H1 (cell line): ENCODE results near the gene ENDOG. TPM values are rescaled to one million over a fixed set of nuclear protein-coding genes. Genes with fewer than 3 reads are reported as not detected.
A peak's percentile ranks its signal among the peaks of the same experiment; 100 is the strongest.

Source experiments
- ATF2 ChIP-seq: IDR thresholded peaks from 2 replicates; pipeline ENCODE4 v1.6.1; 2012; ENCODE audit warnings: low read length, inconsistent platforms
- CHD7 ChIP-seq: fragments of 300-600 bp; sonication (generic); IDR thresholded peaks from 2 replicates; pipeline ENCODE4 v1.7.1; 2012; ENCODE audit warnings: low read length, moderate library complexity, mild to moderate bottlenecking, inconsistent platforms; ENCODE audit not compliant: insufficient replicate concordance
- FOSL1 ChIP-seq: IDR thresholded peaks from 2 replicates; pipeline ENCODE4 v1.6.1; 2011; ENCODE audit warnings: mild to moderate bottlenecking, low read depth, low read length, moderate library complexity; ENCODE audit not compliant: insufficient read depth
- GTF2F1 ChIP-seq: IDR thresholded peaks from 2 replicates; pipeline ENCODE4 v1.6.1; 2012; ENCODE audit warnings: low read depth, low read length, improper control_type of control experiment, borderline replicate concordance
- JUN ChIP-seq: IDR thresholded peaks from 2 replicates; pipeline ENCODE4 v1.6.1; 2011; ENCODE audit warnings: low read depth, mild to moderate bottlenecking, improper control_type of control experiment, low read length
- KDM4A ChIP-seq: IDR thresholded peaks from one replicate; pipeline ENCODE4 v1.7.1; 2012; ENCODE audit warnings: low read depth, mild to moderate bottlenecking, moderate library complexity, low read length, inconsistent platforms; ENCODE audit not compliant: severe bottlenecking
- SIN3A ChIP-seq, 2 experiments: IDR thresholded peaks in 1 of 2; conservative IDR thresholded peaks in 1 of 2; 2 replicates each; pipeline ENCODE4 v1.6.1; 2011 to 2012; ENCODE audit warnings: low read length in 2 of 2, improper control_type of control experiment in 1 of 2, low read depth in 1 of 2, mild to moderate bottlenecking in 1 of 2
- YY1 ChIP-seq: IDR thresholded peaks from 2 replicates; pipeline ENCODE4 v1.6.1; 2011; ENCODE audit warnings: low read depth, mild to moderate bottlenecking, low read length
- polyA plus RNA-seq, 7 experiments: library from polyadenylated mRNA; depleted of rRNA in 3 of 7; stranded (reverse) in 5 of 7; unstranded in 2 of 7; fragments of >200 nt in 5 of 7; fragments of 200-250 nt in 2 of 7; gene quantifications; 1 replicate in 5 of 7; 2 replicates in 1 of 7; 4 replicates in 1 of 7; pipeline versions ENCODE4 v1.2.1 to v1.2.3, GENCODE V29; 2011 to 2013; ENCODE audit warnings: missing spikeins in 2 of 7, mixed read lengths in 2 of 7
- total RNA-seq: library from RNA; stranded (reverse); fragmentation: NEBNext Ultra II Directional; extraction: Animal tissue kit (Norgen Biotek cat#: 25700); gene quantifications from 2 replicates; pipeline ENCODE4 v1.2.1, GENCODE V29; 2021

Gene ENDOG
- total and polyA plus RNA-seq, 2 of the 8 experiments (the other 6 are each of a cell fraction or from before 2014, with no cell fraction given): 17.5 to 23.4 TPM

GRCh38 chr9:128829477-128830251 lies 11.4 kb downstream of the ENDOG start, which contains the start of gene SPOUT1 (continued):
- no peak for TF ChIP-seq CHD7
- TF ChIP-seq SIN3A (conservative IDR thresholded peaks at IDR 0.05 in 1 of 2, IDR thresholded peaks at IDR 0.05 in 1 of 2; ENCODE audit: low read depth in 1 of 2, low read length in 2 of 2): peak in 1 of 2 experiments; percentile 72; a peak in 1 of 4 replicates
- TF ChIP-seq KDM4A: peak; percentile 87
- no peak for TF ChIP-seq GTF2F1
- TF ChIP-seq ATF2: no peak
- TF ChIP-seq FOSL1: no peak
- TF ChIP-seq JUN: no peak
- peak; percentile 92 for TF ChIP-seq YY1
